ENCODE measurements around the gene FRYL.

The FRYL gene

DNA sequence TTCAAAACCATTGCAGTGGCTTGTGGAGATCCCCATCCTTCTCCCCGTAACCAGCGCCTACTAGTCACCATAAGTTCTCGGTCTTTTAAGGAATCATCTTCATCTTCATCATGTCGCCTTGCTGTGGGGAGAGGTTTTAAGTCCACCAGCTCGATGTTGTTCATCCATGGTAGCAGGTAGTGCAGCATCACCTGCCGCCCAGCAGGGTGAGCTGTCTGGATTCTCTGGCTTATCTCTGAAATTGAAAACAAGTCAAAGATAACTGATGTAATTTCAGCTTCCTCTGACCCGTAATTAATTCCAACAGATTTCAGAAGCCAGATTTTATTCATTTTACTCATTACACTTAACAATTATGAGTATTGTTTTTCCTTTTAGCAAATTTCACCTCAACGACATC is 222.6 kb downstream of the FRYL start:
- DNase-seq (ENCODE audit: low spot score): no peak

DNA sequence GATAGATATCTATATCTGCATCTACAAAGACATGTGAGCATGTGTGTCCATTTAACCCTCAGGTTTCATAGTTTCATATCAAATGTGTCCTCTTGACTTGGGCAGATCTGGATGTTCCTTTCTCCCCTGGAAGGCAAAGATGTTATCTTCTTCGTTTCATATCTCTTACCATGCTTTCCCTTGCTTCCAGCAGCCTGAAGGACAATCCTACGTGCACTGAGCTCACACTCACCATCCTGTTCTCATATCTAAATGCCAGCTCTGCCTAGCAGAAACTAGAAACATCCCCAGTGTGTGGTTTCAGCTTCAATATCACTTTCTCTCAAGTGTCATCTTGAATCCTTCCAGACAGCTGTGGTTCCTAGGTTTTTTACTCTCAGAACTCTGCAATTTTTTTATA is 223.8 kb downstream of the FRYL start:
- no peak for DNase-seq (ENCODE audit: low spot score)

DNA sequence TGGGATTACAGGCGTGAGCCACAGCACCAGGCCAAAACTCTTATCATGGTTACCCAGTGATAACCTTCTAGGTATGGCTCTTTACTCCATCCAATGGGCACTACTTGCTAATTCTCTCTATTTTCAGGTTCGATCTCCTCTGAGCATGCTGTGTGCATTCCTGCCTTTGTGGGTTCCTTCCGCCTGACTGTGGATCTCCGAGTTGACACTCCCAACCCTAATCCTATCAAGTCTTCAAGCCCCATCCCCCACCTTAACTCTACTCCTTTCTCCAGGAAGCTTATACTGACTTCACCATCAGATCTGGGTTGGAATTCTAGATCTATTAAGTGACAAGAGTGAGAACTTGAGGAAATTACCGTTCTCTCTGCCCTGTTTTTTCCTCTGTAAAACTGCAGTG is 225.5 kb downstream of the FRYL start:
- DNase-seq (ENCODE audit: low spot score): no peak

- no peak for DNase-seq (ENCODE audit: low spot score)
These were observed 226.4 kb downstream of the FRYL start for GRCh38 chr4:48553720-48554119.

- no peak for DNase-seq (ENCODE audit: low spot score)
These were observed 233.7 kb downstream of the FRYL start for GRCh38 chr4:48546336-48546735.

DNA sequence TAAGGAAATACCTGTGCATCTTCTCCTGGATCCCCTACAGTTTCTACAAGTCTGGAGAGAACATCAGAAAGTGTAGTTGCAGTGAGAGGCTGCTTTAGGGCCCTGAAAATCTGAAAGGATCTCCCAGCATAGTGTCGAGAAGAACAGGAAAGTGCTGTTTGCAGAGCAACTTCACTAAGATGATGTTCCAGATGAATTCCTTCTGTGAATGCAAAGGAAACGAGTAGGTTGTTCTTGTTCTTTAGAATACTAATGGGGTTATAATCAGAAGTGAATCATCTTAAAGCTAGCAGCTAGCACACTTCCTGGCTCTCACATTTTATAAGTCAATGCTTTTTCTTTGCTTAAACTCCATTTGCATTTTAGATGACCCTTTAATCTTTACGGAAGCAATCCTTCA is 236.3 kb downstream of the FRYL start:
- no peak for DNase-seq (ENCODE audit: low spot score)

DNA sequence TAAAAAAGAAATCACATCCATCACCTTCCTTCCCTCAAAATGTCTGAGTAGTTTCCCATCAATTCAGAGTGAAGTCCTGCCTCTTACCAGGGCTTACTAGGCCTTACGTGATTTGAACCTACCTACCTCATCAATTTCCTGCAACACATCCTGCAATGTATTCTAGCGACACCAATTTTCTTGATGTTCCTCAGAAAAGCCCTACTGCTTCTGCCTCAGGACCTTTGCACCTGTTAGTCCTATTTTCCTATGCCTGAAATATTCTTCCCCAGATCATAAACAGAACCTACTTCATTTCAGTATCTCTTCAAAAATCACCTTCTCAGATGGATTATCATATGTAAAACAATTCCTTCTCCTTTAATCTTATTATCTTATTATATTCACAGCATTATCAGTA is 237.2 kb downstream of the FRYL start:
- DNase-seq (ENCODE audit: low spot score): no peak

GRCh38 chr4:48539597-48539996 is 240.5 kb downstream of the FRYL start:
- no peak for DNase-seq (ENCODE audit: low spot score)

DNA sequence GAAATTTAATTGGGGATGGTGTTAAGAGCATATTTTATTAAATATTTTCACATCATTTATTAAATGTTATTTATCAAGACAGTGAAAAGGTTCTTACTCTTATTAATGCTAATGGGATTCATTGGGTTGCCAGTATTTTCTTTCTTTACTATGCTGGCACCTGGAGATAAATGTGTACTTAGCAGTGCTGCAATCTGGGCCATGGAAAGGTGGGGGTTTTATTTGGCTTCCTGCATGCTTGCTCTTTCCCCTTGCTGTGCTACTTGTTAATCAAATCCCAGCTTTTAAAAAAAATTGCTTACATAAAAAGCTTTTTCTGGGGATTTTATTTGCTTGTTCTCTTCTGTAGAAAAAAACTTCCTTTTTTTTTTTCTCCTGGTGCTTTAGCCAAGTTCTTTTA is 241.7 kb downstream of the FRYL start:
- no peak for DNase-seq (ENCODE audit: low spot score)

DNA sequence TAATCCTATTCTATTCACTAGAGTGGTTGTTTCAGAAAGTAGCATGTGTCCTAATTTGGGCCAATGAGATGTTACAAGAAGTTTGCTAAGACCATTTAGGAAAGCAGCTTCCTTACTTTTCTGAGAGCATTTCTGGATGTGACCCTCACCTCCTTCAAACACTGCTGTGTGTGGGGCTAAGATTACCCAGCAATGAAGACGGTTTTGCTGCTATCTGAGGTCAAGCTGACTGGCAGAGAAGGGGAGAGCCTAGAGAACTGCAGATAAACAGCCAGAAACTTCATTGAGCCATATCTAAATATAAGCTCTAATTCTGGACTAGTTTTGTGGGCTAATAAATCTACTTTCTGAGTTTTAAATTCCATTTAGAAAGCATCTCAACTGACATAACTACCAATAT is 253.7 kb downstream of the FRYL start:
- DNase-seq (ENCODE audit: low spot score): no peak

- DNase-seq (ENCODE audit: low spot score): no peak
These were observed 261.9 kb downstream of the FRYL start for GRCh38 chr4:48518143-48518542.

DNA sequence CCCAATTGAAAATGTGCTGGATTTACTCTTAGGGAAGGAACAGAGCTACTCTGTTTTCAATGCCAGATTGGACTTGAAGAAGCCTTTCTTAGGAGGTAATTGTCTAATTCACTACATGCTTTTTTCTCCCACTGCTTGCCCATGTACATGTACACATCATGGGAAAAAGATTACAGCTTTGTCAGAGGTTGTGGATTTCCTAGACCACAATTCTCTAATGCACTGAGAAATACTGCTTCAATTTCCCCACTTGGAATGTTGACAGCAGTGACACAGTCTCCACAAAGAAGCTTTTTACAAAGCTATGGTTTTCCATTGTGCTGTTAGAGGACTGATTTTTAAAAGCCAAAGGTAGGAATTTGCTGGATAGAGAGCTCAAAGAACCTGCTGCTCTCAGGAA is 270.5 kb downstream of the FRYL start:
- no peak for DNase-seq (ENCODE audit: low spot score)

GRCh38 chr4:48506716-48507115 is 273.4 kb downstream of the FRYL start:
- DNase-seq (ENCODE audit: low spot score): no peak

GRCh38 chr4:48504352-48504751 is 275.7 kb downstream of the FRYL start:
- DNase-seq (ENCODE audit: low spot score): no peak

DNA sequence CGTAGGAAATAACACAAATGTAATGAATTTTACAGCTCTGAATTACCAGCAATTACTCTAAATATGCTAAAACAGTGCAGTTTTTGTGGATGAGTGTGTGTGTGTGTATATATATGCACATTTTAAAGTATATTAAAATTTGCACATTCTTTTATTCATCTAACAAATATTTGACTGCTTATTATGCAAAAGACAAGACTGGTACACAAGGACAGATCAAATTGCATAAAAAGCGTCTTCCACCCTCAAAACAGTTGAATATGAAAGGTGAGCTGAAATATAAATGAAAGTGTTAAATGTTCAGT is 276.1 kb downstream of the FRYL start:
- no peak for DNase-seq (ENCODE audit: low spot score)

GRCh38 chr4:48503233-48504025 is 276.6 kb downstream of the FRYL start:
- DNase-seq (ENCODE audit: low spot score): no peak

- no peak for DNase-seq (ENCODE audit: low spot score)
These were observed 280.5 kb downstream of the FRYL start for GRCh38 chr4:48499551-48500066.

DNA sequence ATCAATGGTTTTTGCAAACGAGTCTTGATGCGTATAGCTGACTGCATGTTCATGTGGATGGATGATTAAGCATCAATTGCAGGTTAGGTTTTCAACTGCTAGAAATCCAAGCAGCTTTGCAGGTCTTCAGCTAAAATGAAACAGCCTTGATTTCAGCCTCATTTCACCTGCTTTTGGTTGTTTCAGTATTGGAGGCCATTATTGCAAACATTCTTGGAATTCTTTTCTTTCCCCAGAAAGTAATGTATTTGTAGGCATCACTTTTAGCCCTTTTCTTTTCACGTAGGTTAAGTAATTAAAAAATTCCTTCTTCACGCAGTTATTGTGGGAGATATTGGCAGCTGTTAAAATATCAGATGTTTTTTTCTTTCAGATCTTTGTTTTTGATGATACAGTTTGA is 281.2 kb downstream of the FRYL start:
- no peak for DNase-seq (ENCODE audit: low spot score)

DNA sequence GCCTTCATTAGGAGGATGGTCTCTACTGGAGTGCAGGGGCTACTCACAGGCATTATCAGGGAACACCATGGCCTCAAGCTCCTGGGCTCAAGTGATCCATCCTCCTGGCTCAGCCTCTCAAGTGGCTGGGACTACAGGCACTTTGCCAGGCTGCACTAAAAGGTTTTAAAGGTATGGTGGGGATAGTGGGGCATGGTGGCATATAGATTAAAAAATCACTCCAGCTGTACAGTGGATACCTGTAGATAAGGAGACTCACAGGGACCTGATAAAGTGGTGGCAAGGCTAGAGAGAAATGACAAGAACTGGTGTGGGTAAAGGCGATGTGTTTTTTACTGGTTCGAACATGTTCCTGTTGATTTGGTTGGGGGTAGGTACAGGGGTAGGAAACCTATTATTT is 284.1 kb downstream of the FRYL start:
- DNase-seq (ENCODE audit: low spot score): no peak

DNA sequence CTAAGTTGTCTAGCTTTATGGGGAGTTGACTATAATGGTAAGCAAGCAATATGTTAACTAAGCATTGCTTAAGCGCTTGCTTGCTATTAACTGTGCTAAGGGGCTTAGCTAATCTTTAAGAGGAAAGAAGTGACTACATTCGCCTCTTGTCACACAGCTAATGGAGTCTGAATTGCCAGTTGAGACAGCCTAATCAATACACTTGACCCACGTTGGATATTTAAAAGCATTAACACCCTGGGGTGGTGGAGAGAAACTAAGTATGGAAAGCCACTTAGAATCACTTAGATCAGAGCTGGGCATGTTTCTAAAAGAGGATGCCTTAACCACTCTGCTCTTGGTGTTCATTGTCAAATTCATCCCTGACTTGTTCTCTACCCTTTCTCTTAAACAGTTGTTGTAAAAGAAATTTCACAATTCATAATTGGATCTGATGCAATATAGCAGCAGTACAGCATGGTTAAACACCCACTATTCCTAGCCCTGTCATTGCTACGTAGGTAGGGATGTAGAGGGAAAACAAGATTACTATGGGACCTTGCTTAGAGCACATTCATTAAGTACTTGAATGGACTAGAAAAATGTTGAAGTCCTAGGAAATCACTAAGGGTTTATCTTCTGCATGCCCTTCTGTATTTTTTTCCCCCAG is 286.5 kb downstream of the FRYL start:
- no peak for DNase-seq (ENCODE audit: low spot score)

- no peak for DNase-seq (ENCODE audit: low spot score)
These were observed 288.4 kb downstream of the FRYL start for GRCh38 chr4:48491514-48492176.

DNA sequence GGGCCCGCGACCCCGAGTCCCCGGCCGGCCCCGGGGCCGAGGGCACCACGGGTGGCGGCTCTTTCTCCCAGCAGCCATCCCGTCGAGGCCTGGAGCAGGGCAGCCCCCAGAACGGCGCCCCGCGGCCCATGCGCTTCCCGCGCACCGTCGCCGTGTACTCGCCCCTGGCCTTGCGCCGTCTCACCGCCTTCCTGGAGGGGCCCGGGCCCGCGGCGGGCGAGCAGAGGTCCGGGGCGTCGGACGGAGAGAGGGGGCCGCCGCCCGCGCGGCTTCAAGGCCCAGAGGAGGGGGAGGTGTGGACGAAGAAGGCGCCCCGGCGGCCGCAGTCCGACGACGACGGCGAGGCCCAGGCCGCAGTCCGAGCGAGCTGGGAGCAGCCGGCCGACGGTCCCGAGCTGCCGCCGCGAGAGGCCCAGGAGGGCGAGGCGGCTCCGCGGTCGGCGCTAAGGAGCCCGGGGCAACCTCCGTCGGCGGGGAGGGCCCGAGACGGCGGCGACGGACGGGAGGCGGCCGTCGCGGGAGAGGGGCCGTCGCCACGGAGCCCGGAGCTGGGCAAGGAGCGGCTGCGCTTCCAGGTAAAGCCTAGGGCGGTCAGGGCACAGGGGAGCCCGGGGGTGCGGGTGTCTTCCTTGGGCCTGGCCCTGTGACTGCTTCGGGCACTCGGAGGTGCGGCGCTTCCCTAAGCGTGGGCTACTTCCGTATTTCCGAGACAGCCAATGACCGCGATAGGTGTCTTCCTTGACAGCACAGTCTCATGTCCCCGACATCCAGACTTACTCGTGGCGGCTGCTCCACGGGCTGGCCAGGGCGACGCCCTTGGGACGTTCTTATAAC is 289.2 kb downstream of the FRYL start:
- no peak for DNase-seq (ENCODE audit: low spot score)

Data from hepatic stellate cell (primary cell).